GM23248 (cell line): Measurements from ENCODE around the gene ZNF254. TPM values are rescaled to one million over a fixed set of nuclear protein-coding genes. Genes with fewer than 3 reads are reported as not detected.
"Not testable (repeated sequence)": the region's sequence is repeated elsewhere in the genome, so short reads cannot be mapped to it uniquely, and the experiment has no call there.

Source experiments
- DNase-seq: peaks from one replicate; pipeline ENCODE4 v3.0.0-alpha.2; 2015
- H2AFZ ChIP-seq: fragments of 200-600 bp; sonication (generic); 2 replicates; pipeline ENCODE4 v1.6.1; 2016; ENCODE audit warnings: antibody characterized with exemption
- H3F3A ChIP-seq: fragments of 200-600 bp; sonication (generic); 2 replicates; pipeline ENCODE4 v1.6.1; 2016; ENCODE audit warnings: mild to moderate bottlenecking, antibody characterized with exemption, mixed run types; ENCODE audit not compliant: insufficient read depth
- H3K27ac ChIP-seq: fragments of 200-600 bp; sonication (generic); 2 replicates; pipeline ENCODE4 v1.5.1; 2016; ENCODE audit warnings: mild to moderate bottlenecking
- H3K27me3 ChIP-seq: fragments of 200-600 bp; sonication (generic); replicated peaks from 2 replicates; pipeline ENCODE4 v1.6.1; 2016; ENCODE audit warnings: mild to moderate bottlenecking; ENCODE audit not compliant: insufficient read depth
- H3K36me3 ChIP-seq: fragments of 200-600 bp; sonication (generic); 2 replicates; pipeline ENCODE4 v1.6.1; 2016; ENCODE audit warnings: low read depth, mild to moderate bottlenecking
- H3K4me1 ChIP-seq: fragments of 200-600 bp; sonication (generic); 2 replicates; pipeline ENCODE4 v1.6.1; 2016; ENCODE audit warnings: mild to moderate bottlenecking; ENCODE audit not compliant: insufficient read depth
- H3K4me2 ChIP-seq: fragments of 200-600 bp; sonication (generic); one replicate; pipeline ENCODE4 v1.6.1; 2016; ENCODE audit warnings: mild to moderate bottlenecking; ENCODE audit not compliant: unreplicated experiment
- H3K4me3 ChIP-seq: fragments of 200-600 bp; sonication (generic); 2 replicates; pipeline ENCODE4 v1.5.1; 2016; ENCODE audit warnings: mild to moderate bottlenecking
- H3K79me2 ChIP-seq: fragments of 200-600 bp; sonication (generic); 2 replicates; pipeline ENCODE4 v1.6.1; 2016; ENCODE audit warnings: mild to moderate bottlenecking; ENCODE audit not compliant: insufficient read depth
- H3K9ac ChIP-seq: fragments of 200-600 bp; sonication (generic); 2 replicates; pipeline ENCODE4 v1.6.1; 2016; ENCODE audit warnings: mild to moderate bottlenecking
- H3K9me2 ChIP-seq: fragments of 200-600 bp; sonication (generic); 2 replicates; pipeline ENCODE4 v1.6.1; 2016; ENCODE audit warnings: mixed run types, mild to moderate bottlenecking, moderate library complexity; ENCODE audit not compliant: insufficient read depth
- H3K9me3 ChIP-seq: fragments of 200-600 bp; sonication (generic); one replicate; pipeline ENCODE4 v1.6.1; 2017; ENCODE audit warnings: low read depth
- H4K20me1 ChIP-seq: fragments of 200-600 bp; sonication (generic); 2 replicates; pipeline ENCODE4 v1.6.0; 2016; ENCODE audit not compliant: insufficient read depth
- EZH2 ChIP-seq: fragments of 200-600 bp; sonication (generic); IDR thresholded peaks from 2 replicates; pipeline ENCODE4 v1.6.1; 2018; ENCODE audit warnings: antibody characterized with exemption, mild to moderate bottlenecking; ENCODE audit not compliant: insufficient read depth, poor library complexity, severe bottlenecking
- EZH2phosphoT487 ChIP-seq: fragments of 200-600 bp; sonication (generic); IDR thresholded peaks from 2 replicates; pipeline ENCODE4 v1.6.1; 2018; ENCODE audit warnings: antibody characterized with exemption, moderate library complexity, mild to moderate bottlenecking, low read depth; ENCODE audit not compliant: insufficient read depth
- WGBS, 2 experiments: methylation state at CpG; one replicate each; pipeline ENCODE4 v1.1.6; 2015 to 2017; ENCODE audit warnings: low lambda C conversion rate in 2 of 2, low coverage in 1 of 2; ENCODE audit errors: missing lambda C conversion rate in 2 of 2; 5-methylcytosine and 5-hydroxymethylcytosine counted together
- in situ Hi-C: fragments of 300-500 bp; cut with MboI; formaldehyde crosslinking; loops from 2 replicates; pipeline ENCODE4 v1.15.0; 2020
- polyA plus RNA-seq: library from polyadenylated mRNA; unstranded; fragments of >200 nt; fragmentation: Nextera tagmentation; extraction: Ambion mirVana; gene quantifications from 2 replicates; pipeline ENCODE4 v1.2.1, GENCODE V29; 2016
- total RNA-seq: library from RNA; depleted of rRNA; stranded (reverse); fragments of >200 nt; shearing (Covaris generic); gene quantifications from 2 replicates; pipeline ENCODE4 v1.2.3, GENCODE V29; 2014; rRNA removed

Gene ZNF254
- total RNA-seq (4.2 and 4.5 TPM in 2 replicates), polyA plus RNA-seq (3.2 and 4.0 TPM in 2 replicates)

DNA sequence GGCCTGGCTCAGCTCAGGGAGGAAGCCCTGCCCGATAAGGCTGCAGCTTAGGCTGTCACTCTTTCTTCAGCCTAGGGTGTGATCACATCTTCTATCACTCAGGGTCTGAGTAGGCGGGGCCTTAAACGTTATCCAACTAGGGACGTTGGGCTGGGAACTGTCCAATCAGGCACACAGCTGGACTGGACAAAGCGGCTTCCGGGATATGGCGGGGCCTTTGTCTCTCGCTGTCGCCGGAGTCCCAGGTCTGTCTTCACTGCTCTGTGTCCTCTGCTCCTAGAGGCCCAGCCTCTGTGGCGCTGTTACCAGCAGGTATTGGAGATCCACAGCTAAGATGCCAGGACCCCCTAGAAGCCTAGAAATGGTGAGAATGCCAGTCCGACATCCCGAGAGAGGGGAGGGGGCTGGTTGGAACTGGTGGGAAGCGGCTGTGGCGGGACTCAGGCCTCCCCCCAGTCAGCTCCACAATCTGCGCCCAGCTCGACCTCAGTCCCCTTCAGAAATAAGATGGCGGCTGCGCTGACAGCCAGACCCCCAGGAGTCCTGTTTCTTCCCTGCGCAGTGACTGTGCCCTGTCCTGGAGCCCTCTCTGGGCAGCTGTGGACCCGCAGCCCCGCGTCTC lies at the start of gene ZNF254:
Gene ZNF254, plus strand, starts transcription at position 214 of the 622 bp plus-strand sequence. Its CDS starts 121 bp downstream, at position 335.
- H3K27ac ChIP-seq: peak within 1 kb of the TSS; percentile 87
- in situ Hi-C loops: no loop called here
- TF ChIP-seq EZH2 (no peak), EZH2phosphoT487 (no peak)
- no peaks in the 10 kb centered on the region for H3K36me3 ChIP-seq
- no peaks in the 10 kb centered on the region for H3K9me3 ChIP-seq
- peaks cover 46% of the 10 kb centered on the region for H3K79me2 ChIP-seq
- peak within 1 kb of the TSS; percentile 96 for H3K4me2 ChIP-seq
- no peaks in the 10 kb centered on the region for H4K20me1 ChIP-seq
- peak within 1 kb of the TSS; percentile 99 for H3K9ac ChIP-seq
- H3K4me3 ChIP-seq: peak within 1 kb of the TSS; percentile 96
- DNase-seq: peak; percentile 98
- 1% methylated on average over 23 of the region's 23 CpGs for WGBS, 2 experiments
- no peaks in the 10 kb centered on the region for H3F3A ChIP-seq
- H3K9me2 ChIP-seq: no peaks in the 10 kb centered on the region
- peaks cover 5% of the 10 kb centered on the region; the same call in 1 of the 2 replicates for H3K4me1 ChIP-seq
- peak within 1 kb of the TSS; percentile 89 for H2AFZ ChIP-seq
- H3K27me3 ChIP-seq: no peaks in the 10 kb centered on the region

DNA sequence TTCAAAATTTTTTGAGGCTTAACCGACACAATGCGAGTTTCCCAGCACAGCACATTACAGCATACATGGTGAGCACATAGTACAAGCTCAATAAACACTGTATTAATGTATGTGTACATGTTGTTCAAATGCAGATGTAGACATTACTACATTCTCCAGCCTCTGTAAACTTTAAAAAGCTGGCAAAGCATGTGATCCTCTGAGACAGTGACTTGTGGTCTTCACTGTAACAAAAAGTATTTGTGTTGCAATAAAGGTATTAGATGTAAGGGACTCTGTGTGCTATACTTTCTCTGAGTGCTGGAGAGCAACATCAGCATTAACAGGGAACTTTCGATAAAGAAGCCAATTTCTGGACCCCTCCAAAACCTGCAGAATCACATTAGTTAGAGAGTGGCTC lies 46.4 kb upstream of the ZNF254 start:
- Histone ChIP-seq H3K4me2 (no peak overlapping the region), H3K27me3 (no peaks in the 10 kb centered on the region), H4K20me1 (no peaks in the 10 kb centered on the region), H3K4me3 (no peak overlapping the region), H3F3A (no peaks in the 10 kb centered on the region; the same call in 1 of the 2 replicates), H3K9me3 (no peaks in the 10 kb centered on the region), H3K36me3 (0 out of 2 replicates have a peak, but pooled peaks cover 15% of the 10 kb centered on the region), H3K4me1 (0 out of 2 replicates have a peak, but pooled peaks cover 2% of the 10 kb centered on the region), H3K27ac (no peak overlapping the region), H3K79me2 (peaks cover 70% of the 10 kb centered on the region), H3K9me2 (no peaks in the 10 kb centered on the region), H2AFZ (no peak overlapping the region), H3K9ac (no peak overlapping the region)
- no peak for DNase-seq
- no peak for TF ChIP-seq EZH2phosphoT487
- no peak for TF ChIP-seq EZH2
- in situ Hi-C loops: no loop called here
- 97 to 98% methylated on average over 3 of the region's 3 CpGs for WGBS, 2 experiments

DNA sequence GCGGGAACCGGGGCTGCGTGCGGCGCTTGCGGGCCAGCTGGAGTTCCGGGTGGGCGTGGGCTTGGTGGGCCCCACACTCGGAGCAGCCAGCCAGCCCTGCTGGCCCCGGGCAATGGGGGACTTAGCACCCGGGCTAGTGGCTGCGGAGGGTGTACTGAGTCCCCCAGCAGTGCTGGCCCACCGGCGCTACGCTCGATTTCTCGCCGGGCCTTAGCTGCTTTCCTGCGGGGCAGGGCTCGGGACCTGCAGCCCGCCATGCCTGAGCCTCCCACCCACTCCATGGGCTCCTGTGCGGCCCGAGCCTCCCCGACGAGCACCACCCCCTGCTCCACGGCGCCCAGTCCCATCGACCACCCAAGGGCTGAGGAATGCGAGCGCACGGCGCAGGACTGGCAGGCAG lies 45.7 kb upstream of the ZNF254 start:
- 84 to 98% methylated on average over 20 to 21 of the region's 32 CpGs for WGBS, 2 experiments
- H3K27me3 ChIP-seq, H3K27ac ChIP-seq, H3F3A ChIP-seq, H3K9me2 ChIP-seq, H2AFZ ChIP-seq, in situ Hi-C loops, H3K4me1 ChIP-seq, DNase-seq, H3K9me3 ChIP-seq, H3K9ac ChIP-seq, H3K4me2 ChIP-seq, H3K4me3 ChIP-seq, H4K20me1 ChIP-seq: not testable (repeated sequence)
- peaks cover 63% of the 10 kb centered on the region for H3K79me2 ChIP-seq
- H3K36me3 ChIP-seq: 0 out of 2 replicates have a peak, but pooled peaks cover 15% of the 10 kb centered on the region

DNA sequence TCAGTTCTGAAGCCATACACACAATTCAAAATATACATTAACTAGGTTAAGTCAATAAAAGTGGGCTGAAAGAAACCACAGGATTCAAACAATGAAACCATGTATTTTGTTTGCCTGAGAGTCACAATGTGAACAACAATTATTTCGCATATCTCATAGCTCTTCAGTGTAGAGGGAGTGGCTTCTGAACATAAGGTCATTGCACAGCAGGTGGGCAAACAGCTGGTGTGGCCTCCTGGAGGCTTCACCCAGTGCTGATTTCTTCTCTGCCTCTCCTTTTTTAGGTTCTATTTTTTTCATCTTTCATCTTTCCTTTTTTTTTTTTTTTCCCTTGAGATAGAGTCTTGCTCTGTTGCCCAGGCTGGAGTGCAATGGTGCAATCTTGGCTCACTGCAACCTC lies 40.4 kb upstream of the ZNF254 start:
- TF ChIP-seq EZH2 (no peak), EZH2phosphoT487 (no peak)
- no peak overlapping the region for H3K27ac ChIP-seq
- no peaks in the 10 kb centered on the region for H3K9me2 ChIP-seq
- in situ Hi-C loops: no loop called here
- H3K9ac ChIP-seq: no peak overlapping the region
- H3K36me3 ChIP-seq: peaks cover 30% of the 10 kb centered on the region; the same call in 1 of the 2 replicates
- no peak overlapping the region for H3K4me3 ChIP-seq
- no peaks in the 10 kb centered on the region for H3K9me3 ChIP-seq
- no peak for DNase-seq
- H3K27me3 ChIP-seq: no peaks in the 10 kb centered on the region
- no peak overlapping the region for H3K4me2 ChIP-seq
- peaks cover 16% of the 10 kb centered on the region for H3K79me2 ChIP-seq
- no peaks in the 10 kb centered on the region for H3K4me1 ChIP-seq
- no peaks in the 10 kb centered on the region for H3F3A ChIP-seq
- H4K20me1 ChIP-seq: no peaks in the 10 kb centered on the region
- WGBS, 2 experiments: 94 to 100% methylated on average over 1 of the region's 1 CpG
- no peak overlapping the region for H2AFZ ChIP-seq
